GM12878 (cell line): ENCODE data around the gene TMEM14A.

ENCODE experiments used
- BCL11A ChIP-seq: IDR thresholded peaks from 2 replicates; pipeline ENCODE4 v1.6.1; 2011; ENCODE audit warnings: low read depth, low read length
- CEBPB ChIP-seq, 2 experiments: fragments of 150-350 bp in 1 of 2; IDR thresholded peaks; 2 replicates each; pipeline ENCODE4 v1.6.1; 2012 to 2014; ENCODE audit warnings: low read depth in 2 of 2, low read length in 2 of 2, borderline replicate concordance in 1 of 2, inconsistent platforms in 1 of 2
- CTCF ChIP-seq, 3 experiments: IDR thresholded peaks in 2 of 3; conservative IDR thresholded peaks in 1 of 3; 2 replicates each; pipeline ENCODE4 v1.5.1; 2011; ENCODE audit warnings: low read depth in 3 of 3, low read length in 3 of 3, mild to moderate bottlenecking in 3 of 3, control low read depth in 2 of 3, moderate library complexity in 2 of 3, inconsistent platforms in 1 of 3, mixed read lengths in 1 of 3; ENCODE audit not compliant: control insufficient read depth in 2 of 3, insufficient read depth in 1 of 3; ENCODE audit errors: extremely low read depth in 1 of 3
- EGR1 ChIP-seq, 2 experiments: IDR thresholded peaks; 1 replicate in 1 of 2; 2 replicates in 1 of 2; pipeline ENCODE4 v1.6.1; 2011 to 2012; ENCODE audit warnings: low read depth in 2 of 2, low read length in 2 of 2, borderline replicate concordance in 1 of 2, mild to moderate bottlenecking in 1 of 2, moderate library complexity in 1 of 2
- MYC ChIP-seq: IDR thresholded peaks from 2 replicates; pipeline ENCODE4 v1.6.1; 2011; ENCODE audit warnings: mild to moderate bottlenecking, low read length, moderate library complexity, inconsistent platforms; ENCODE audit not compliant: insufficient read depth, insufficient replicate concordance, insufficient read length, severe bottlenecking
- NR2C2 ChIP-seq: IDR thresholded peaks from 2 replicates; pipeline ENCODE4 v1.6.1; 2011; ENCODE audit warnings: borderline replicate concordance, low read depth; ENCODE audit not compliant: control insufficient read depth, insufficient read length
- RB1 ChIP-seq: fragments of 450-650 bp; formaldehyde crosslinking; IDR thresholded peaks from 2 replicates; pipeline ENCODE4 v1.6.1; 2017; ENCODE audit warnings: mild to moderate bottlenecking, borderline replicate concordance
- SP1 ChIP-seq: IDR thresholded peaks from one replicate; pipeline ENCODE4 v1.6.1; 2011; ENCODE audit warnings: low read depth, low read length

- TF ChIP-seq EGR1 (IDR thresholded peaks at IDR 0.05; ENCODE audit: borderline replicate concordance in 1 of 2, low read depth in 2 of 2, low read length in 2 of 2) (no peak), CEBPB (IDR thresholded peaks at IDR 0.05; ENCODE audit: borderline replicate concordance in 1 of 2, low read depth in 2 of 2, low read length in 2 of 2) (no peak), CTCF (IDR thresholded peaks at IDR 0.05 in 2 of 3, conservative IDR thresholded peaks at IDR 0.05 in 1 of 3; ENCODE audit: control insufficient read depth in 2 of 3, extremely low read depth in 1 of 3, insufficient read depth in 1 of 3, low read depth in 3 of 3, low read length in 3 of 3) (no peak), RB1 (no peak; the same call in 1 of the 2 replicates), BCL11A (no peak), NR2C2 (no peak), MYC (no peak), SP1 (no peak)
These were observed 7.1 kb upstream of the TMEM14A start for GRCh38 chr6:52663936-52664185.
